WTC11 (cell line): ENCODE results near the gene EGLN1.

Experiments
- E2F5 ChIP-seq: sonication (generic); formaldehyde crosslinking; IDR thresholded peaks from 2 replicates; pipeline ENCODE4 v1.8.1; 2022; ENCODE audit warnings: mild to moderate bottlenecking, moderate library complexity, missing genetic modification reagents
- ELF4 ChIP-seq: sonication (generic); formaldehyde crosslinking; IDR thresholded peaks from 2 replicates; pipeline ENCODE4 v1.8.1; 2022; ENCODE audit warnings: low read depth, mild to moderate bottlenecking, moderate library complexity, missing genetic modification reagents
- ESRRA ChIP-seq: sonication (generic); formaldehyde crosslinking; IDR thresholded peaks from 2 replicates; pipeline ENCODE4 v1.8.1; 2022; ENCODE audit warnings: mild to moderate bottlenecking, missing genetic modification reagents, borderline replicate concordance
- IRF2 ChIP-seq: sonication (generic); formaldehyde crosslinking; IDR thresholded peaks from 2 replicates; pipeline ENCODE4 v1.8.0; 2022; ENCODE audit warnings: low read depth, missing genetic modification reagents, borderline replicate concordance
- MAX ChIP-seq: sonication (generic); formaldehyde crosslinking; IDR thresholded peaks from 2 replicates; pipeline ENCODE4 v1.8.0; 2022; ENCODE audit warnings: mild to moderate bottlenecking, missing genetic modification reagents
- TEAD4 ChIP-seq: sonication (generic); formaldehyde crosslinking; IDR thresholded peaks from 2 replicates; pipeline ENCODE4 v1.8.0; 2022; ENCODE audit warnings: mild to moderate bottlenecking, missing genetic modification reagents
- ZNF219 ChIP-seq: sonication (generic); formaldehyde crosslinking; IDR thresholded peaks from 2 replicates; pipeline ENCODE4 v1.8.0; 2023; ENCODE audit warnings: missing genetic modification reagents, mild to moderate bottlenecking, borderline replicate concordance
- TF ChIP-seq, protein P1 (sequence below): fragments of 200-600 bp; IDR thresholded peaks from 2 replicates; pipeline ENCODE4 v1.8.0; 2022; ENCODE audit warnings: antibody characterized with exemption
- TF ChIP-seq, protein P2 (sequence below): sonication (generic); formaldehyde crosslinking; IDR thresholded peaks from 2 replicates; pipeline ENCODE4 v1.8.1; 2022; ENCODE audit warnings: low read depth, missing genetic modification reagents, borderline replicate concordance

GRCh38 chr1:231446138-231446537 is 24.1 kb upstream of the EGLN1 start:
- no peak for TF ChIP-seq MAX (CRISPR knock-in tag)
- no peak for TF ChIP-seq TEAD4
- TF ChIP-seq ESRRA (CRISPR knock-in tag) = no peak
- TF ChIP-seq, protein P1, sequence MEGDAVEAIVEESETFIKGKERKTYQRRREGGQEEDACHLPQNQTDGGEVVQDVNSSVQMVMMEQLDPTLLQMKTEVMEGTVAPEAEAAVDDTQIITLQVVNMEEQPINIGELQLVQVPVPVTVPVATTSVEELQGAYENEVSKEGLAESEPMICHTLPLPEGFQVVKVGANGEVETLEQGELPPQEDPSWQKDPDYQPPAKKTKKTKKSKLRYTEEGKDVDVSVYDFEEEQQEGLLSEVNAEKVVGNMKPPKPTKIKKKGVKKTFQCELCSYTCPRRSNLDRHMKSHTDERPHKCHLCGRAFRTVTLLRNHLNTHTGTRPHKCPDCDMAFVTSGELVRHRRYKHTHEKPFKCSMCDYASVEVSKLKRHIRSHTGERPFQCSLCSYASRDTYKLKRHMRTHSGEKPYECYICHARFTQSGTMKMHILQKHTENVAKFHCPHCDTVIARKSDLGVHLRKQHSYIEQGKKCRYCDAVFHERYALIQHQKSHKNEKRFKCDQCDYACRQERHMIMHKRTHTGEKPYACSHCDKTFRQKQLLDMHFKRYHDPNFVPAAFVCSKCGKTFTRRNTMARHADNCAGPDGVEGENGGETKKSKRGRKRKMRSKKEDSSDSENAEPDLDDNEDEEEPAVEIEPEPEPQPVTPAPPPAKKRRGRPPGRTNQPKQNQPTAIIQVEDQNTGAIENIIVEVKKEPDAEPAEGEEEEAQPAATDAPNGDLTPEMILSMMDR = no peak
- no peak for TF ChIP-seq ZNF219
- no peak for TF ChIP-seq E2F5 (CRISPR knock-in tag)
- TF ChIP-seq, protein P2, sequence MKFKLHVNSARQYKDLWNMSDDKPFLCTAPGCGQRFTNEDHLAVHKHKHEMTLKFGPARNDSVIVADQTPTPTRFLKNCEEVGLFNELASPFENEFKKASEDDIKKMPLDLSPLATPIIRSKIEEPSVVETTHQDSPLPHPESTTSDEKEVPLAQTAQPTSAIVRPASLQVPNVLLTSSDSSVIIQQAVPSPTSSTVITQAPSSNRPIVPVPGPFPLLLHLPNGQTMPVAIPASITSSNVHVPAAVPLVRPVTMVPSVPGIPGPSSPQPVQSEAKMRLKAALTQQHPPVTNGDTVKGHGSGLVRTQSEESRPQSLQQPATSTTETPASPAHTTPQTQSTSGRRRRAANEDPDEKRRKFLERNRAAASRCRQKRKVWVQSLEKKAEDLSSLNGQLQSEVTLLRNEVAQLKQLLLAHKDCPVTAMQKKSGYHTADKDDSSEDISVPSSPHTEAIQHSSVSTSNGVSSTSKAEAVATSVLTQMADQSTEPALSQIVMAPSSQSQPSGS (CRISPR knock-in tag) = no peak
- TF ChIP-seq ELF4 (CRISPR knock-in tag) = no peak
- no peak for TF ChIP-seq IRF2 (CRISPR knock-in tag)
